ENCODE measurements around the gene SERPINE2. TPM values are rescaled to one million over a fixed set of nuclear protein-coding genes. Genes with fewer than 3 reads are reported as not detected.
"Not testable (repeated sequence)": the region's sequence is repeated elsewhere in the genome, so short reads cannot be mapped to it uniquely, and the experiment has no call there.

Gene SERPINE2
- total RNA-seq, 2 experiments from 2014 or later, result 22.2 to 22.5 TPM

- H3K27me3 Mint-ChIP-seq (ENCODE audit: low read depth), result no peaks in the 10 kb centered on the region
- peaks cover 62% of the 10 kb centered on the region for H3K4me1 Mint-ChIP-seq (ENCODE audit: low read depth)
- H3K4me3 Mint-ChIP-seq, result no peak overlapping the region
- peak overlapping the region; percentile 16 for H3K27ac Mint-ChIP-seq
- CTCF ChIA-PET, result no interaction called here
- ATAC-seq (no peak), DNase-seq (no peak)
- peaks cover 10% of the 10 kb centered on the region for H3K36me3 Mint-ChIP-seq (ENCODE audit: low read depth)
- no peaks in the 10 kb centered on the region for H3K9me3 Mint-ChIP-seq (ENCODE audit: insufficient read depth)
- POLR2A ChIA-PET, result no interaction called here
Observed at GRCh38 chr2:223947711-223948205, 91.3 kb downstream of the SERPINE2 start.

- POLR2A ChIA-PET, result interaction anchor here (0.7 to 2.1 kb wide), 5 partner anchors 9 to 79 kb away, joined by 3 to 9 read pairs (median 5); partner anchors contain the start of gene MRPL44
- Mint-ChIP-seq H3K9me3 (ENCODE audit: insufficient read depth) (no peaks in the 10 kb centered on the region), H3K36me3 (ENCODE audit: low read depth) (peaks cover 18% of the 10 kb centered on the region), H3K4me1 (ENCODE audit: low read depth) (peaks cover 67% of the 10 kb centered on the region), H3K4me3 (peak overlapping the region; percentile 89), H3K27ac (no peak overlapping the region), H3K27me3 (ENCODE audit: low read depth) (no peaks in the 10 kb centered on the region)
- no peak for DNase-seq
- CTCF ChIA-PET, result interaction anchor here (0.8 to 3.2 kb wide), 5 partner anchors 9 to 80 kb away, joined by 3 to 12 read pairs (median 5); no protein-coding TSS in a partner anchor
- peak; percentile 11 for ATAC-seq
Observed at GRCh38 chr2:223945755-223946154, 93.3 kb downstream of the SERPINE2 start.

DNA sequence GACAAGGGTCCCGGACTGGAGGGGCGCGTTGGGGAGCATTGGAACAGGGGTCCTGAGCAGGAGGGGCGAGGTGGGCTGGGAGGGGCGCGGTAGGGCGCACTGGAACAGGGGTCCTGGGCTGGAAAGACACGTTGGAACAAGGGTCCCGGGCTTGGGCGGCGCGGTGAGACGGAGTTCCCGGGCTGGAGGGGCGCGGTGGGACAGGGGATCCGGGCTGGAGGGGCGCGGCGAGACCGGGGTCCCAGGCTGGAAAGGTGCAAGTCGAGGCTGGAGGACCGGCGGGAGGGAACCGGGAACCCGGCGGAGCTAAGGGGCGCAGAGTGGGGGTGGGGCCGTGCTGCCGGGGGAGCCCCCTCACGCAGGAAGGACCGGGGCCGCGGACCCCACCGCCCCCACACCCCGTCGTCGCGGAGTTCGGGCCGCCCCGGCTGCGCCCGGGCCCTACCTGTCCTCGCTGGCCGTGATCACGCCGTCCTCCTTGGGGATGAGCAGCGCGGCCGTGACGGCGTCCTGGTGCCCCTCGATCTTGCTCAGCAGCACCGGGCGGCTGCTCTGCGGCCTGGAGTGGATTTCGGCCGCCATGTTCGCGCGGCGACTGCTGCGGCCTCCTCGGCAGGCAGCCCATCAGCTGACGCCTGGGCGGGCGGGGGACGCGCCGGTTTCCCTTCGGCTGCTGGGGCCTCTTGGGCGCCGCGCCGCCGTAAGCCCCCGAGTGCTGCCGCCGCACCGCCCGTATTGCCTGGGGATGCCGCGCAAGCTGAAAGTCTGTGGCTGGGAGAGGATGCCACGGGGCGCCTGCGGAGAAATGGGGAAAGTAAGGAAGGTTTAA, 94.2 kb downstream of the SERPINE2 start, which contains the start of gene WDFY1:
WDFY1 (minus strand) TSS at position 633 of the 829 bp plus-strand sequence; CDS start at position 582, 51 bp downstream.
- H3K9me3 Mint-ChIP-seq (ENCODE audit: insufficient read depth), result peaks cover under 1% of the 10 kb centered on the region
- DNase-seq (peak; percentile 86), ATAC-seq (peak; percentile 88)
- ChIA-PET POLR2A (interaction anchor here (0.7 to 2.1 kb wide), 9 partner anchors 8 to 1289 kb away, joined by 3 to 9 read pairs (median 5); partner anchors contain the start of genes FARSB and MRPL44), CTCF (interaction anchor here (0.7 to 3.2 kb wide), 7 partner anchors 9 to 184 kb away, joined by 3 to 12 read pairs (median 4); no protein-coding TSS in a partner anchor)
- H3K4me1 Mint-ChIP-seq (ENCODE audit: low read depth), result peaks cover 60% of the 10 kb centered on the region
- H3K36me3 Mint-ChIP-seq (ENCODE audit: low read depth), result peaks cover 21% of the 10 kb centered on the region
- H3K27ac Mint-ChIP-seq, result peak within 1 kb of the TSS; percentile 91
- peak within 1 kb of the TSS; percentile 89 for H3K4me3 Mint-ChIP-seq
- no peaks in the 10 kb centered on the region for H3K27me3 Mint-ChIP-seq (ENCODE audit: low read depth)

DNA sequence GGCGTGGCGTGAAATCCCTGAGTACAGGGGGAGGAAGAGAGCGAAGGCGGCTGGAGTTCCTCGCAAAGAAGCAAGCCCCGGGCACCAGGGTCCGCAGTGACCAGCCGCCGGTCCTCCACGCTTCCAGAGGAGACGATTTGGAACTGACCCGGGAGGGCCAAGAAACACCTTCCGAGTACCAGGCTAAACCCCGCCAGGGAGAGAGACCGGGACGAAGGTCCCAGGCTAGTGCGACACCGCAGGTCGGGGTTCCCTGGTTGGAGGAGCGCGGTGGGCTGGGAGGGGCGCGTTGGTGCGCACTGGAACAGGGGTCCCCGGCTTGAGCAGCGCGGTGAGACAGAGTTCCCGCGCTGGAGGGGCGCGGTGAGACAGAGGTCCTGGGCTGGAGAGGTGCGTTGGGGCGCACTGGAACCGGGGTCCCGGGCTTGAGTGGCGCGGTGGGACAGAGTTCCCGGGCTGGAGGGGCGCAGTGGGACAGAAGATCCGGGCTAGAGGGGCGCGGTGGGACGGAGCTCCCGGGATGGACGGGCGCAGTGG, 94.9 kb downstream of the SERPINE2 start:
- Mint-ChIP-seq H3K4me1 (ENCODE audit: low read depth) (peaks cover 60% of the 10 kb centered on the region), H3K27ac (peak overlapping the region; percentile 90), H3K27me3 (ENCODE audit: low read depth) (no peaks in the 10 kb centered on the region), H3K9me3 (ENCODE audit: insufficient read depth) (peaks cover 6% of the 10 kb centered on the region), H3K4me3 (peak overlapping the region; percentile 89), H3K36me3 (ENCODE audit: low read depth) (peaks cover 28% of the 10 kb centered on the region)
- ChIA-PET POLR2A (interaction anchor here (1.0 to 2.1 kb wide), 6 partner anchors 8 to 1288 kb away, joined by 3 to 5 read pairs (median 4); partner anchors contain the start of genes FARSB and MRPL44), CTCF (interaction anchor here (1.3 to 3.2 kb wide), 4 partner anchors 9 to 183 kb away, joined by 3 to 12 read pairs (median 8); no protein-coding TSS in a partner anchor)
- DNase-seq (peak; percentile 42), ATAC-seq (peak; percentile 35)

GRCh38 chr2:223943561-223944008, 95.5 kb downstream of the SERPINE2 start:
- Mint-ChIP-seq H3K27ac (no peak overlapping the region), H3K4me1 (ENCODE audit: low read depth) (peaks cover 59% of the 10 kb centered on the region), H3K36me3 (ENCODE audit: low read depth) (peaks cover 33% of the 10 kb centered on the region), H3K4me3 (peak overlapping the region; percentile 89), H3K27me3 (ENCODE audit: low read depth) (no peaks in the 10 kb centered on the region), H3K9me3 (ENCODE audit: insufficient read depth) (peaks cover 6% of the 10 kb centered on the region)
- POLR2A ChIA-PET, result interaction anchor here (1.0 to 2.1 kb wide), 2 partner anchors 11 to 18 kb away, joined by 3 to 5 read pairs; no protein-coding TSS in a partner anchor
- DNase-seq (no peak), ATAC-seq (no peak)
- CTCF ChIA-PET, result interaction anchor here (1.4 kb wide), 1 partner anchor 183 kb away, joined by 3 read pairs; no protein-coding TSS in a partner anchor

DNA sequence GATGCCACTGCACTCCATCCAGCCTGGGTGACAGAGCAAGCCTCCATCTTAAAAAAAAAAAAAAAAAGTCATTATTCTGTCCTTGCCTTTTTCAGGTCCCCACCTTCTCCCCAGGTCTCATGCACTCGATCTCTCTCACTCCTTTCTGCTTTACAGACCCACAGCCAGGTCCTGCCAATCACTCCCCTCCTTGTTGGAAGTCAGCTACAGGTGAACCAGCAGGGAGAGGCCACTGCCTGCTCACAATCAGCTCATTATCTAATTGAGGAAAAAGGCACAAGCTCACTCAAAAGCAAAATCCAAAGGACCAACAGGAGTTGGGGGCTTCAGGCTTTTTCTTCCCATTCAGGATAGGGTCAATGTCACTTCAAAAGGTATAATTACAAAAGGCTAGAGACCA, 96.0 kb downstream of the SERPINE2 start:
- DNase-seq (no peak), ATAC-seq (no peak)
- ChIA-PET CTCF (interaction anchor here (1.4 kb wide), 1 partner anchor 182 kb away, joined by 3 read pairs; no protein-coding TSS in a partner anchor), POLR2A (interaction anchor here (1.0 kb wide), 1 partner anchor 18 kb away, joined by 3 read pairs; no protein-coding TSS in a partner anchor)
- Mint-ChIP-seq H3K4me1 (ENCODE audit: low read depth) (peaks cover 61% of the 10 kb centered on the region), H3K27me3 (ENCODE audit: low read depth) (no peaks in the 10 kb centered on the region), H3K36me3 (ENCODE audit: low read depth) (peaks cover 34% of the 10 kb centered on the region), H3K4me3 (peak overlapping the region; percentile 89), H3K9me3 (ENCODE audit: insufficient read depth) (peaks cover 6% of the 10 kb centered on the region), H3K27ac (peak overlapping the region; percentile 79)

GRCh38 chr2:223941579-223942277, 97.4 kb downstream of the SERPINE2 start:
- peak; percentile 50 for ATAC-seq
- CTCF ChIA-PET, result interaction anchor here (0.6 to 1.4 kb wide), 4 partner anchors 12 to 45 kb away, joined by 3 to 4 read pairs (median 3); no protein-coding TSS in a partner anchor
- Mint-ChIP-seq H3K27me3 (ENCODE audit: low read depth) (no peaks in the 10 kb centered on the region), H3K36me3 (ENCODE audit: low read depth) (peaks cover 34% of the 10 kb centered on the region), H3K4me1 (ENCODE audit: low read depth) (peaks cover 66% of the 10 kb centered on the region), H3K27ac (peak overlapping the region; percentile 82), H3K9me3 (ENCODE audit: insufficient read depth) (peaks cover 6% of the 10 kb centered on the region), H3K4me3 (peak overlapping the region; percentile 45)
- POLR2A ChIA-PET, result interaction anchor here (0.6 to 1.7 kb wide), 7 partner anchors 8 to 181 kb away, joined by 3 to 9 read pairs (median 5); partner anchors contain the start of gene MRPL44
- peak; percentile 83 for DNase-seq

DNA sequence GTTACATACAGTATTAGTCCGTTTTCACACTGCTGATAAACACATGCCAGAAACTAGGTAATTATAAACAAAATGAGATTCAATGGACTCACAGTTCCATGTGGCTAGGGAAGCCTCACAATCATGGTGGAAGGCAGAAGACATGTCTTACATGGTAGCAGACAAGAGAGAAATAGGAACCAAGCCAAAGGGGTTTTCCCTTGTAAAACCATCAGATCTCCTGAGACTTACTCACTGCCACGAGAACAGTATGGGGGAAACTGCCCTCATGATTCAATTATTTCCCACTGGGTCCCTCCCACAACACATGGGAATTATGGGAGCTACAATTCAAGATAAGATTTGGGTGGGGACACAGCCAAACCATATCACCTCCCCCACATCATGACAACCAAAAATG, 99.6 kb downstream of the SERPINE2 start:
- Mint-ChIP-seq H3K36me3 (ENCODE audit: low read depth) (peaks cover 38% of the 10 kb centered on the region), H3K27ac (peak overlapping the region; percentile 5), H3K4me1 (ENCODE audit: low read depth) (peaks cover 73% of the 10 kb centered on the region)
- H3K9me3 Mint-ChIP-seq (ENCODE audit: insufficient read depth); H3K27me3 Mint-ChIP-seq (ENCODE audit: low read depth); POLR2A ChIA-PET; DNase-seq; H3K4me3 Mint-ChIP-seq; ATAC-seq: not testable (repeated sequence)
- CTCF ChIA-PET, result interaction anchor here (1.6 kb wide), 1 partner anchor 345 kb away, joined by 3 read pairs; no protein-coding TSS in a partner anchor

DNA sequence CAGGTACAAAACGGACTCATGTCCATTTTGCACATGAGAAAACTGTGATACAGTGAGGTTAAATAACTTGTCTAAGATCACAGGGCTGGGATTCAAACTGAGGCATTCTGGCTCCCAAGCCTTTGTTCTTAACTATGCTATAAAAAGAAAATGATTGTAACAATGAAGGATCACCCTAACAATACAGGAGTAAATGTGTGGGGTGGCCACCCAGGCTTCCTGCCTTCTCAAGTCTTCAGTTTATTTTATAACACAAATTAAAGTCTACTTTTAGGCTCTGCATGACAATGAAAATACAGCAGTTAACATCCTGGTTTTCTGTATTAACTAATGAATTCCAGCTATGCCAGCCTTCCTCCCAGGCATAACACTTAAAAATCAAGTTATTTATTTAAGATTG, 101.6 kb downstream of the SERPINE2 start:
- no peak overlapping the region for H3K27ac Mint-ChIP-seq
- peaks cover 75% of the 10 kb centered on the region for H3K4me1 Mint-ChIP-seq (ENCODE audit: low read depth)
- ChIA-PET CTCF (no interaction called here), POLR2A (no interaction called here)
- H3K27me3 Mint-ChIP-seq (ENCODE audit: low read depth), result no peaks in the 10 kb centered on the region
- H3K36me3 Mint-ChIP-seq (ENCODE audit: low read depth), result peaks cover 28% of the 10 kb centered on the region
- peaks cover 6% of the 10 kb centered on the region for H3K9me3 Mint-ChIP-seq (ENCODE audit: insufficient read depth)
- ATAC-seq (no peak), DNase-seq (no peak)
- peak overlapping the region; percentile 34 for H3K4me3 Mint-ChIP-seq

GRCh38 chr2:223936862-223937326, 102.2 kb downstream of the SERPINE2 start:
- POLR2A ChIA-PET, result no interaction called here
- no peaks in the 10 kb centered on the region for H3K27me3 Mint-ChIP-seq (ENCODE audit: low read depth)
- CTCF ChIA-PET, result interaction anchor here (1.2 kb wide), 1 partner anchor 139 kb away, joined by 5 read pairs; no protein-coding TSS in a partner anchor

More at GRCh38 chr2:223936862-223937326, 102.2 kb downstream of the SERPINE2 start:
- Mint-ChIP-seq H3K9me3 (ENCODE audit: insufficient read depth) (peaks cover 6% of the 10 kb centered on the region), H3K4me1 (ENCODE audit: low read depth) (peaks cover 75% of the 10 kb centered on the region), H3K36me3 (ENCODE audit: low read depth) (peaks cover 27% of the 10 kb centered on the region), H3K27ac (peak overlapping the region; percentile 67), H3K4me3 (peak overlapping the region; percentile 25)
- no peak for DNase-seq
- no peak for ATAC-seq

All from activated CD8-positive, alpha-beta T cell treated with anti-CD3 and anti-CD28 coated beads, Interleukin-2, amount 10 ng/mL, durations not matched to agents 7 days and 5 days (primary cell).